K562 (cell line): ENCODE results near the gene TRMT1. TPM values are rescaled to one million over a fixed set of nuclear protein-coding genes. Genes with fewer than 3 reads are reported as not detected.
A peak's percentile ranks its signal among the peaks of the same experiment; 100 is the strongest.

Experiments
- BCL6 ChIP-seq: fragments of 250-450 bp; sonication (Bioruptor Pico); IDR thresholded peaks from 2 replicates; pipeline ENCODE4 v1.4.0; 2020
- BRF2 ChIP-seq: IDR thresholded peaks from 3 replicates; pipeline ENCODE4 v1.6.1; 2011; ENCODE audit warnings: borderline replicate concordance, mild to moderate bottlenecking; ENCODE audit not compliant: insufficient read length, insufficient read depth
- ETS1 ChIP-seq: conservative IDR thresholded peaks from 2 replicates; pipeline ENCODE4 v1.6.1; 2011; ENCODE audit warnings: low read depth, mild to moderate bottlenecking, low read length; ENCODE audit not compliant: control insufficient read depth
- GATAD2B ChIP-seq: fragments of 450-650 bp; IDR thresholded peaks from 2 replicates; pipeline ENCODE4 v1.6.1; 2017; ENCODE audit warnings: mild to moderate bottlenecking, borderline replicate concordance
- HDAC8 ChIP-seq: fragments of 450-650 bp; IDR thresholded peaks from 2 replicates; pipeline ENCODE4 v1.6.1; 2016; ENCODE audit warnings: mild to moderate bottlenecking, missing genetic modification characterization, moderate library complexity, missing compliant biosample characterization
- MTA1 ChIP-seq: fragments of 450-650 bp; IDR thresholded peaks from 2 replicates; pipeline ENCODE4 v1.6.1; 2017; ENCODE audit warnings: borderline replicate concordance
- MYC ChIP-seq, 2 experiments: fragments of 250-450 bp in 1 of 2; sonication (Bioruptor Pico) in 1 of 2; IDR thresholded peaks; 2 replicates each; pipeline versions ENCODE4 v1.5.1 to v1.6.1; 2012 to 2021; ENCODE audit warnings: low read depth in 2 of 2, borderline replicate concordance in 1 of 2, improper control_type of control experiment in 1 of 2, low read length in 1 of 2, mild to moderate bottlenecking in 1 of 2, moderate library complexity in 1 of 2
- NR2C1 ChIP-seq, 2 experiments: fragments of 450-650 bp; IDR thresholded peaks; 2 replicates each; pipeline ENCODE4 v1.6.1; 2017; ENCODE audit warnings: mild to moderate bottlenecking in 2 of 2, antibody characterized with exemption in 1 of 2, inconsistent platforms in 1 of 2, missing compliant biosample characterization in 1 of 2, missing genetic modification characterization in 1 of 2
- NR3C1 ChIP-seq: sonication (generic); formaldehyde crosslinking; IDR thresholded peaks from 2 replicates; pipeline ENCODE4 v1.8.1; 2022; ENCODE audit warnings: missing genetic modification reagents
- RAD21 ChIP-seq, 2 experiments: fragments of 250-450 bp in 1 of 2; fragments of 450-650 bp in 1 of 2; sonication (Bioruptor Pico) in 1 of 2; formaldehyde crosslinking in 1 of 2; IDR thresholded peaks in 1 of 2; conservative IDR thresholded peaks in 1 of 2; 2 replicates each; pipeline versions ENCODE4 v1.4.0 to v1.8.0; 2020 to 2022; ENCODE audit warnings: mild to moderate bottlenecking in 2 of 2, moderate library complexity in 1 of 2
- TRIM25 ChIP-seq: fragments of 450-650 bp; IDR thresholded peaks from 2 replicates; pipeline ENCODE4 v1.7.0; 2016; ENCODE audit warnings: borderline replicate concordance
- ZFP91 ChIP-seq: sonication (generic); formaldehyde crosslinking; IDR thresholded peaks from 2 replicates; pipeline ENCODE4 v1.8.0; 2022; ENCODE audit warnings: mild to moderate bottlenecking, missing genetic modification reagents
- ZNF592 ChIP-seq: fragments of 450-650 bp; IDR thresholded peaks from 2 replicates; pipeline ENCODE4 v1.6.1; 2017; ENCODE audit warnings: antibody characterized with exemption, mild to moderate bottlenecking
- polyA plus RNA-seq, 8 experiments: library from polyadenylated mRNA; depleted of rRNA in 4 of 8; stranded (reverse) in 5 of 8; unstranded in 3 of 8; fragments of >200 nt; fragmentation: Nextera tagmentation in 2 of 8; fragmentation: Illumina TruSeq in 1 of 8; extraction: Ambion mirVana in 2 of 8; extraction: Trizol in 1 of 8; gene quantifications; 2 replicates each; pipeline versions ENCODE4 v1.2.1 to v1.2.3, GENCODE V29; 2011 to 2014; ENCODE audit warnings: inconsistent platforms in 1 of 8, missing spikeins in 1 of 8
- total RNA-seq, 7 experiments: library from RNA; depleted of rRNA in 6 of 7; stranded (reverse); fragments of >200 nt in 6 of 7; fragmentation: Illumina TruSeq in 2 of 7; extraction: Trizol in 2 of 7; gene quantifications; 2 replicates each; pipeline versions ENCODE4 v1.2.1 to v1.2.3, GENCODE V29; 2011 to 2021; ENCODE audit warnings: low replicate concordance in 1 of 7

TRMT1 gene
- total and polyA plus RNA-seq, 9 of the 15 experiments (the other 6 are each of a cell fraction or from before 2014, with no cell fraction given), result 5.8 to 158 (median 54.3) TPM

GRCh38 chr19:13104360-13104847 lies 12.1 kb downstream of the TRMT1 start (continued):
- TF ChIP-seq ZFP91 (0 out of 2 replicates have a peak, but pooled peaks have one; percentile 65), NR2C1 (IDR thresholded peaks at IDR 0.05) (no peak), NR2C1 (tag; IDR thresholded peaks at IDR 0.05) (no peak), ZNF592 (peak; percentile 96), HDAC8 (tag) (no peak), BRF2 (no peak), MYC (IDR thresholded peaks at IDR 0.05; ENCODE audit: low read depth, low read length) (peak; percentile 73; the same call in 1 of the 2 replicates), MYC (CRISPR knock-in tag; IDR thresholded peaks at IDR 0.05; ENCODE audit: borderline replicate concordance, low read depth) (peak; percentile 76; the same call in 1 of the 2 replicates), ETS1 (0 out of 2 replicates have a peak, but pooled peaks have one; percentile 31), NR3C1 (CRISPR knock-in tag) (no peak), GATAD2B (peak; percentile 46; the same call in 1 of the 2 replicates), BCL6 (no peak), RAD21 (CRISPR knock-in tag; conservative IDR thresholded peaks at IDR 0.05 in 1 of 2, IDR thresholded peaks at IDR 0.05 in 1 of 2) (peak; percentile 61 to 74), TRIM25 (no peak), MTA1 (0 out of 2 replicates have a peak, but pooled peaks have one; percentile 40)
